ENCODE data around the gene LONRF3. TPM values are rescaled to one million over a fixed set of nuclear protein-coding genes. Genes with fewer than 3 reads are reported as not detected.
A peak's percentile ranks its signal among the peaks of the same experiment; 100 is the strongest.

Gene LONRF3
- total and polyA plus RNA-seq, 2 donors (not counting 1 experiment from before 2014, with no cell fraction given): 0.33 TPM; not detected in 1

GRCh38 chrX:118971552-118971951, 2.9 kb upstream of the LONRF3 start:
- H3K27me3 ChIP-seq (ENCODE audit: control insufficient read depth, insufficient read depth, low read length): peaks cover 28% of the 10 kb centered on the region

GRCh38 chrX:118973389-118974087, 880 bp upstream of the LONRF3 start:
- Histone ChIP-seq H3K4me1 (ENCODE audit: control insufficient read depth, extremely low read depth, insufficient read depth, low read length) (no peaks in the 10 kb centered on the region), H3K27me3 (ENCODE audit: control insufficient read depth, insufficient read depth, low read length) (peaks cover 28% of the 10 kb centered on the region), H3K9ac (ENCODE audit: insufficient read depth, low read length) (no peak overlapping the region), H3K79me2 (ENCODE audit: control insufficient read depth, insufficient read depth, low read length) (no peaks in the 10 kb centered on the region), H3K36me3 (ENCODE audit: control insufficient read depth, insufficient read depth, low read length) (no peaks in the 10 kb centered on the region), H3K4me3 (replicated peaks in 1 of 4; ENCODE audit: control extremely low read depth in 1 of 4, insufficient read depth in 1 of 4, low read depth in 3 of 4, low read length in 4 of 4) (no peak overlapping the region), H3K4me2 (ENCODE audit: extremely low read depth, insufficient read depth, low read length) (no peak overlapping the region), H2AFZ (ENCODE audit: low read length) (no peak overlapping the region), H4K20me1 (ENCODE audit: control insufficient read depth, extremely low read depth, insufficient read depth, low read length) (no peaks in the 10 kb centered on the region), H3K27ac (ENCODE audit: insufficient read depth, low read length) (no peak overlapping the region), H3K9me3 (ENCODE audit: control insufficient read depth, insufficient read depth, low read depth, low read length) (no peaks in the 10 kb centered on the region)
- no peak for DNase-seq (ENCODE audit: low read depth in 2 of 2)
- TF ChIP-seq CTCF (conservative IDR thresholded peaks at IDR 0.05 in 1 of 2, IDR thresholded peaks at IDR 0.05 in 1 of 2; ENCODE audit: low read depth in 1 of 2, low read length in 2 of 2) (no peak), EZH2 (IDR thresholded peaks at IDR 0.05; ENCODE audit: low read length, missing control alignments) (peak; percentile 26)

More at GRCh38 chrX:118971552-118971951, 2.9 kb upstream of the LONRF3 start:
- Histone ChIP-seq H3K79me2 (ENCODE audit: control insufficient read depth, insufficient read depth, low read length) (no peaks in the 10 kb centered on the region), H3K36me3 (ENCODE audit: control insufficient read depth, insufficient read depth, low read length) (no peaks in the 10 kb centered on the region), H3K27ac (ENCODE audit: insufficient read depth, low read length) (no peak overlapping the region), H3K4me2 (ENCODE audit: extremely low read depth, insufficient read depth, low read length) (no peak overlapping the region), H3K9ac (ENCODE audit: insufficient read depth, low read length) (no peak overlapping the region), H3K4me3 (replicated peaks in 1 of 4; ENCODE audit: control extremely low read depth in 1 of 4, insufficient read depth in 1 of 4, low read depth in 3 of 4, low read length in 4 of 4) (no peak overlapping the region), H2AFZ (ENCODE audit: low read length) (no peak overlapping the region), H3K9me3 (ENCODE audit: control insufficient read depth, insufficient read depth, low read depth, low read length) (no peaks in the 10 kb centered on the region), H4K20me1 (ENCODE audit: control insufficient read depth, extremely low read depth, insufficient read depth, low read length) (no peaks in the 10 kb centered on the region), H3K4me1 (ENCODE audit: control insufficient read depth, extremely low read depth, insufficient read depth, low read length) (no peaks in the 10 kb centered on the region)
- no peak for DNase-seq (ENCODE audit: low read depth in 2 of 2)
- TF ChIP-seq CTCF (conservative IDR thresholded peaks at IDR 0.05 in 1 of 2, IDR thresholded peaks at IDR 0.05 in 1 of 2; ENCODE audit: low read depth in 1 of 2, low read length in 2 of 2) (no peak), EZH2 (IDR thresholded peaks at IDR 0.05; ENCODE audit: low read length, missing control alignments) (no peak)

GRCh38 chrX:118974908-118975671, 672 bp downstream of the LONRF3 start:
- peak overlapping the region in 1 of 4 experiments; percentile 10 for H3K4me3 ChIP-seq (replicated peaks in 1 of 4; ENCODE audit: control extremely low read depth in 1 of 4, insufficient read depth in 1 of 4, low read depth in 3 of 4, low read length in 4 of 4)
- H3K9me3 ChIP-seq (ENCODE audit: control insufficient read depth, insufficient read depth, low read depth, low read length): no peaks in the 10 kb centered on the region
- H3K36me3 ChIP-seq (ENCODE audit: control insufficient read depth, insufficient read depth, low read length): no peaks in the 10 kb centered on the region
- H3K27me3 ChIP-seq (ENCODE audit: control insufficient read depth, insufficient read depth, low read length): peaks cover 28% of the 10 kb centered on the region
- no peak overlapping the region for H2AFZ ChIP-seq (ENCODE audit: low read length)
- no peaks in the 10 kb centered on the region for H4K20me1 ChIP-seq (ENCODE audit: control insufficient read depth, extremely low read depth, insufficient read depth, low read length)
- no peaks in the 10 kb centered on the region for H3K79me2 ChIP-seq (ENCODE audit: control insufficient read depth, insufficient read depth, low read length)
- no peak overlapping the region for H3K9ac ChIP-seq (ENCODE audit: insufficient read depth, low read length)
- no peak overlapping the region for H3K27ac ChIP-seq (ENCODE audit: insufficient read depth, low read length)
- TF ChIP-seq CTCF (conservative IDR thresholded peaks at IDR 0.05 in 1 of 2, IDR thresholded peaks at IDR 0.05 in 1 of 2; ENCODE audit: low read depth in 1 of 2, low read length in 2 of 2): no peak
- peak; percentile 3 for TF ChIP-seq EZH2 (IDR thresholded peaks at IDR 0.05; ENCODE audit: low read length, missing control alignments)
- H3K4me1 ChIP-seq (ENCODE audit: control insufficient read depth, extremely low read depth, insufficient read depth, low read length): no peaks in the 10 kb centered on the region
- no peak overlapping the region for H3K4me2 ChIP-seq (ENCODE audit: extremely low read depth, insufficient read depth, low read length)
- DNase-seq (ENCODE audit: low read depth in 2 of 2): peak in 1 of 2 donors; percentile 10
